OCI-LY1 (cell line): Measurements from ENCODE around the gene NACA.

Source experiments
- EZH2 ChIP-seq: fragments of 200-600 bp; sonication (generic), shearing (Covaris generic); IDR thresholded peaks from 2 replicates; pipeline ENCODE4 v1.8.0; 2017; ENCODE audit warnings: borderline replicate concordance, mixed run types, mild to moderate bottlenecking, antibody characterized with exemption, low read length, moderate library complexity, mixed read lengths
- TF ChIP-seq, protein P1 (sequence below): fragments of 200-600 bp; sonication (generic), shearing (Covaris generic); IDR thresholded peaks from 2 replicates; pipeline ENCODE4 v1.5.1; 2017; ENCODE audit warnings: mild to moderate bottlenecking, antibody characterized with exemption, low read length, moderate library complexity, mixed read lengths

DNA sequence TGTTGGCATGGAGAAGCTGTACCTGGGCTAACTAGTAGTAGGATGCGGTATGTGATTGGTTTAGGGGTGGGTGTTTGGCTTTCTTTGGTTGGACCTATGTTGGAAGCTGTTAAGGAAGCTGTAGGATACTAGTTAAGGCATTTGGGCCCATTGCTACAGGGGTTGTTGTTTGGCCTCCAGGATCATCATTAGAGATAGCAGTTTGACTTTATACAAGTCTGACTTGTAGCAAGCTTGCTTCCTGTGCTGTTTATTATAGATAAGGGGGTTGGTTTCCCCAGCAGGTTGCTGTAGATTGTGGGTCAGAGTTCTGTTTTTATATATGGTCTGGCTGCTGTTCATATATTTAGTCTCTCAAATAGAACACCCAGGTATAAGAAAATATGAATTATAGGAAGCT lies 28.5 kb upstream of the NACA start:
- TF ChIP-seq, protein P1, sequence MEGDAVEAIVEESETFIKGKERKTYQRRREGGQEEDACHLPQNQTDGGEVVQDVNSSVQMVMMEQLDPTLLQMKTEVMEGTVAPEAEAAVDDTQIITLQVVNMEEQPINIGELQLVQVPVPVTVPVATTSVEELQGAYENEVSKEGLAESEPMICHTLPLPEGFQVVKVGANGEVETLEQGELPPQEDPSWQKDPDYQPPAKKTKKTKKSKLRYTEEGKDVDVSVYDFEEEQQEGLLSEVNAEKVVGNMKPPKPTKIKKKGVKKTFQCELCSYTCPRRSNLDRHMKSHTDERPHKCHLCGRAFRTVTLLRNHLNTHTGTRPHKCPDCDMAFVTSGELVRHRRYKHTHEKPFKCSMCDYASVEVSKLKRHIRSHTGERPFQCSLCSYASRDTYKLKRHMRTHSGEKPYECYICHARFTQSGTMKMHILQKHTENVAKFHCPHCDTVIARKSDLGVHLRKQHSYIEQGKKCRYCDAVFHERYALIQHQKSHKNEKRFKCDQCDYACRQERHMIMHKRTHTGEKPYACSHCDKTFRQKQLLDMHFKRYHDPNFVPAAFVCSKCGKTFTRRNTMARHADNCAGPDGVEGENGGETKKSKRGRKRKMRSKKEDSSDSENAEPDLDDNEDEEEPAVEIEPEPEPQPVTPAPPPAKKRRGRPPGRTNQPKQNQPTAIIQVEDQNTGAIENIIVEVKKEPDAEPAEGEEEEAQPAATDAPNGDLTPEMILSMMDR: no peak
- no peak for TF ChIP-seq EZH2
